GM21786 (cell line): ENCODE measurements around the gene ADAMTSL4.
"Not testable (repeated sequence)": the region's sequence is repeated elsewhere in the genome, so short reads cannot be mapped to it uniquely, and the experiment has no call there.

Experiments used
- ATAC-seq: cut with Tn5 transposase; IDR thresholded peaks from one replicate; pipeline ENCODE4 v1.9.1; 2021; ENCODE audit not compliant: unreplicated experiment

The ADAMTSL4 gene

DNA sequence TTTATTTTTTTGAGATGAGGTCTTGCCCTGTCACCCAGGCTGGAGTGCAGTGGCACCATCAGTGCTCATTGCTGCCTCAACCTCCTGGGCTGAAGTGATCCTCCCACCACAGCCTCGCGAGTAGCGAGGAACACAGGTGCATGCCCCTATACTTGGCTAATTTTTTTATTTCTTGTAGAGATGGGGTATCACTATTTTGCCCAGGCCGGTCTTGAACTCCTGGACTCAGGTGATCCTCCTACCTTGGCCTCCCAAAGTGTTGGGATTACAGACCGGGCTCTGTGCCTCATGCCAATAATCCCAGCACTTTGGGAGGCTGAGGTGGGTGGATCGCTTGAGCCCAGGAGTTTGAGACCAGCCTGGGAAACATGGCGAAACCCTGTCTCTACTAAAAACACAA, 32.2 kb downstream of the ADAMTSL4 start:
- not testable (repeated sequence) for ATAC-seq

DNA sequence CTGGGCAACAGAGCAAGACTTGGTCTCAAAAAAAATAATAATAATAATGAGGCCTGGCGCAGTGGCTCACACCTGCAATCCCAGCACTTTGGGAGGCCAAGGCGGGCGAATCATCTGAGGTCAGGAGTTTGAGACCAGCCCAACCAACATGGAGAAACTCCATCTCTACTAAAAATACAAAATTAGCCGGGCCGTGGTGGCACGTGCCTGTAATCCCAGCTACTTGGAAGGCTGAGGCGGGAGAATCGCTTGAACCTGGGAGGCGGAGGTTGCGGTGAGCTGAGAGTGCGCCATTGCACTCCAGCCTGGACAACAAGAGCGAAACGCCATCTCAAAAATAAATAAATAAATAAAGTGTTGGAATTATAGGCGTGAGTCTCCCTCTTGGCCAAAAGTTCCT, 32.8 kb downstream of the ADAMTSL4 start:
- not testable (repeated sequence) for ATAC-seq

- no peak for ATAC-seq
Observed at GRCh38 chr1:150582371-150582770, 33.2 kb downstream of the ADAMTSL4 start.

DNA sequence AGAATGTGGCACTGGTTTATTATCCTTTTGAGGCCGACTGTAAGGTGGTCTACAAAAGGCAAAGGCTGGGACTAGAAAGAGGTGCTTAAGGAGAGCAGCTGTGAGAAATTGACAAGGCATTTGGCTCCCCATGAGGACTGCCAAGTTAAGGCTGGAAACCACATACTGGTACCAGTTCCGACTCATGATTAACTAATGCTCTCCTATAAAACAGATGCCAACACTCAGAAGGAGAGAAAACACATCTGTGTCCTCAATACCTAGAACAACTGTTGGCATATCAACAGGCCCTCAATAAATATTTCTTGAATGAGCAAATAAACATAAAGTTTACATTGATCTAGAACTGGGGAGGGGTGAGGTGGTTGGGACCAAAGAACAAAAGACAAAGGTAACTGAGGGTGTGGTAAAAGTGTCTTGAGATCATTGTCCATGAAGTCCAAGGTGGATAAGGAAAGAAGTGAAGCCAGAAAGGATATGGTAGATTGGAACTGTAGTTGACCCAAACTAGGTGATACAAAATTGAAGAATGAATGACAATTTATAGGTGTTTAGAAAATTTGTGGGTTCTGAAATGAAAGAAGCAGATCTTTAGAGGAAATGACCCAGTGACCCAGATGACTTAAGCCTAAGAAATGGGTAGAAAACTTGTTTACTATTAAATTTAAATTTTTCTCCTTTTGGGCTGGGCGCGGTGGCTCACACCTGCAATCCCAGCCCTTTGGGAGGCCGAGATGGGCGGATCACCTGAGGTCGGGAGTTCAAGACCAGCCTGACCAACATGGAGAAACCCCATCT, 47.1 kb downstream of the ADAMTSL4 start:
- no peak for ATAC-seq

- no peak for ATAC-seq
Observed at GRCh38 chr1:150596976-150597375, 47.8 kb downstream of the ADAMTSL4 start.

DNA sequence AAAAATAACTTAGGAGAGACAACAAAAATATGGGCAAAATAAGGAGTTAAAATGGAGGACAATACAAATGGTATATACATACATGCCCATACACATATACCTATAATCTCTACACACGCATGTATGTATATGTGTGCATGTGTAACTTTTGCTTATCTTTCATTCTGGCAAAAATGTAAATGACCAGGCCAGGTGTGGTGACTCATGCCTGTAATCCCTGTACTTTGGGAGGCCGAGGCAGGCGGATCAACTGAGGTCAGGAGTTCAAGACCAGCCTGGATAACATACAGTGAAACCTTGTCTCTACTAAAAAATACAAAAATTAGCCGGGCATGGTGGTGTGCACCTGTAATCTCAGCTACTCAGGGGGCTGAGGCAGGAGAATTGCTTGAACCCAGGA, 49.1 kb downstream of the ADAMTSL4 start:
- not testable (repeated sequence) for ATAC-seq

DNA sequence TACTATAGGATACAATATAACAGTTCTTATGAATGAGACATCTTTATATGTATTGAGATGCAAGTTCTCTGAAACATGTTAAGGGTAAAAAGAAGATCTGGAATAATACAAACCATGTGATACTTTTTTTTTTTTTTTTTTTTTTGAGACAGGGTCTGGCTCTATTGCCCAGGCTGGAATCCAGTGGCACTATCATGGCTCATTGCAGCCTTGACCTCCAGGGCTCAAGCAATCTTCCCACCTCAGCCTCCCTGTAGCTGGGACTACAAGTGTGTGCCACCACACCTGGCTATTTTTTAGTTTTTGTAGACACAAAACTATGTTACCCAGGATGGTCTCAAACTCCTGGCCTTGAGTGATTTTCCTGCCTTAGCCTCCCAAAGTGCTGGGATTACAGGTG, 52.3 kb downstream of the ADAMTSL4 start:
- no peak for ATAC-seq

DNA sequence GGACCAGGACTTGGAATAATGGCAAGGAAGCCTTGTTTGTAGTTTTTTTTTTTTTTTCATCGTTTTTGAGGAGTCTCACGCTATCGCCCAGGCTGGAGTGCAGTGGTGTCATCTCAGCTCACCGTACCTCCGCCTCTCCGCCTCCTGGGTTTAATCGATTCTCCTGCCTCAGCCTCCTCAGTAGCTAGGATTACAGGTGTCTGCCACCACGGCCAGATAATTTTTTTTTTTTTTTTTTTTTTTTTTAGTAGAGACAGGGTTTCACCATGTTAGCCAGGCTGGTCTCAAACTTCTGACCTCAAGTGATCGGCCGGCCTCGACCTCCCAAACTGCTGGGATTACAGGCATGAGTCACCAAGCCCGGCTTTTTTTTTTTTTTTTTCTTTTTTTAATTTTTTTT, 53.2 kb downstream of the ADAMTSL4 start:
- ATAC-seq = not testable (repeated sequence)

- ATAC-seq = no peak
Observed at GRCh38 chr1:150603711-150604110, 54.5 kb downstream of the ADAMTSL4 start.

- no peak for ATAC-seq
Observed at GRCh38 chr1:150604226-150604588, 55.0 kb downstream of the ADAMTSL4 start.

GRCh38 chr1:150605451-150605731, 56.2 kb downstream of the ADAMTSL4 start:
- ATAC-seq = not testable (repeated sequence)

DNA sequence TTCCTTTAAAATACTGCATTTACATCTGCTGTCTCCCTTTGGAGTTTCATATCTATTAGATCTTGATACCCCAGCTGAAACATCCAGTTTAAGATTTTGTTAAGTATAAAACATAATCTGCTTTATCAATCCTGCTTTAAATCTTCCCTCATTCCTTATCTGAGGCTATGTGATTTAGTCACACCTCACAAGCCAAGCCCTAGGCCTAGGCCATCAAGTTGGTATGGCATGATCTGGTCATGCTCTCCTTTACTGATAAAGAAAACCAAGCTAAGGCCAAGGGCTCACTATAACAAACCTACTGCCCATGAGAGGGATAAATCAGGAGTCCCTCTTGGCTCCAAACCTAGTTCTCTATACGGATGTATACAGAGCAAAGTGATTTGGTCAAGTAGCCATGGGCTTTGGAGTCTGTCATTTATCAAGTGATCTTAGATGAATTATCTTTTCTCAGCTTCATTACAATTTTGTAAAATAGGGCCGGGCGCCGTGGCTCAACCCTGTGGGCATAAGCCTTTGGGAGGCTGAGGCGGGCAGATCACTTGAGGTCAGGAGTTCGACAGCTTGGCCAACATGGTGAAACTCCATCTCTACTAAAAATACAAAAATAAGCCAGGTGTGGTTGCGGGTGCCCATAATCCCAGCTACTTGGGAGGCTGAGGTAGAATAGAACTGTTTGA, 57.4 kb downstream of the ADAMTSL4 start:
- no peak for ATAC-seq

GRCh38 chr1:150609732-150610131, 60.5 kb downstream of the ADAMTSL4 start:
- ATAC-seq = no peak
